Daoy (cell line): Measurements from ENCODE around the gene TSPEAR. TPM values are rescaled to one million over a fixed set of nuclear protein-coding genes. Genes with fewer than 3 reads are reported as not detected.

ENCODE experiments used
- DNase-seq: peaks from one replicate; pipeline ENCODE4 v3.0.0-alpha.2; 2015; ENCODE audit warnings: low read depth
- total RNA-seq: library from RNA; depleted of rRNA; stranded (reverse); fragments of >200 nt; shearing (Covaris generic); gene quantifications from 2 replicates; pipeline ENCODE4 v1.2.3, GENCODE V29; 2014; rRNA removed

TSPEAR gene
- not detected in 2 replicates for total RNA-seq

DNA sequence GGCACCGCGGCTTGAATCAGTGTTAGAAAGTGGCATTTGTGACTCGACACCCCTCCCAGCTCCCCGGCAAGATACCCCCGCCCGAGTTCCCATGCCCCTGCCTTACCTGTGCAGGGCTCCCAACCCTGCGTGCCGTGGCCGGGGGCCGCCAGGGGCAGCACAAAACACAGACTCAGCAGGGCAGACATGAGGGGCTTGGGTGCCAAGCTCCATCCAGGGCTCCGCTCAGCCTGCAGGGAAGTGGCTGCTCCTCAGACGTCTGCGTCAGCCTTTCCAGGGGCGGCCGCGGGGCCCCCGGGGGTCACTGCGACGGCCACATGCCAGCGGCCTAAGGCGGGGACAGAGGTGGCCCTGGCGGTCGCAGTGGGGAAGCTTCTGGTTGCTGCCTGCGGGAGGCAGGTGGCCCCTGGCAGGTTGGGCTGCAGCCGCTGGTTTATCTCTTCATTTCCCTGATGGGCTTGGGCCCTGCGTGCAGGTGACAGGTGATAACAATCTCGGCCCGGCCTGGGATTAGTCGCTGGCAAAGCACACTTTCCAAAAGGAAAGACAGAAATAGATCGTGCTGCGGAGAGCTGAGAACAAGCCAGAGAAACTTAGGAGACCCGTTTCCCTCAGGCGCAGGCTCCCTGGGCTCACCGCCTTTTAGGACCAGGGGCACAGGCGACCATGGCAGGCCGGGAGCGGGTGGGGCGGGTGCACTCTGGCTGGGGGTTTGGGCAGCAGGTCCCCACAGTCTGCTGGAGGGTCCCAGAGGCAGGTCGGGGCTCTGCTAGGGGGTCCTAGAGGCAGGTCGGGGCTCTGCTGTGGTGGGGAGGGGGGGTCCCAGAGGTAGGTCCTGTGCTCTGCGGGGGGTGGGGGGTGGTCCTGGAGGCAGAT is at the start of gene TSPEAR:
Gene TSPEAR (minus strand): TSS at position 246 of the 876 bp plus-strand sequence. CDS start 58 bp downstream, at position 188.
- DNase-seq: no peak

DNA sequence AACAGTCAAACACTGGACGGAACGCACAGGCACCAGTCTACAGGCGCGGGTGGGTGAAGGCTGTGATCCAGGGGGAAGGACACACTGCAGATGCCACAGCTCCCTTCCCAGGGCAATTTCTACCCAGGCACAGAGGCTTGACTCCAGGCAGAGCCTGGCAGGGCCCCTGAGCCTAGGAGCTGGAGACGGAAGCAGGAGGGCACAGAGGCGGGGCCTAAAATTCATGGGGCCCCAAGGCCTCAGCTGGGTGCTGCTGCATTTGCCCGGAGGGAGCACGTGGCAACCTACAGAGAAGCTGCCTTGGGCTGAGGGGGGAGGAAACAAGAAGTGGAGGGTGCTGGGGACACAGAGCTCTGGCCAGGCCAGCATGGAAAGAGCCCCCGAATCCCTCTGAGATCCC is 49.0 kb upstream of the TSPEAR start:
- DNase-seq: no peak

DNA sequence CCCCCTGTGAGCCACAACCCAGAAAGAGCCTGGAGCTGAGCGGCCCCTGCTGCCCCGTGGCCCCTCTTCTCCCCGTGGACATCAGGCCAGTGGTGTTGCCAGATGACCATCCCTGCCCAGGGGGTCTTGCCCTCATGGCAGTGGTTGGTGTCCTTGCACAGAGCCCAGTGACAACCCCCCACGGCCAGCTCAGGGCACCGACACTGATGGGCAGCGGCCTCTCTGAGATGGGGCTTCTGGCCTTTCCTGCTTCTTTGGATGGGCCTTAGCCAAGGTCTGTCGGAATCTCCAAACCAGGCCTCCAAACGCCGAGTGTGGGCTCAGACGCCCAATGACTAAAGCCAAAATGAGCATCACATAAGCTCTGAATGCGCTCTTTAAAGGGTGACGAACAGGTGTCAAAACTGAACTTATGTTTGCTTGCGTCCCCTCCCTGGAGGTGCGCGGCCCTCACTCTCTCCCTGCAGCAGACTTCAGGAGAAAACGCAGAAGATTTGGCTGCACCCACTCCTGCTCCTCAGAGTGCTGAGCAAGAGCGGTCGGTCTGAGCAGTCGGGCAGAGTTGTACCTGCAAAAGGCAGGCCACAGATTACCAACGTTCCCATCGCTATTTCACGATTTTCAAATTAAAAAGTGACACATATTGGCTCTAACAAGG is 48.4 kb upstream of the TSPEAR start:
- DNase-seq: no peak

DNA sequence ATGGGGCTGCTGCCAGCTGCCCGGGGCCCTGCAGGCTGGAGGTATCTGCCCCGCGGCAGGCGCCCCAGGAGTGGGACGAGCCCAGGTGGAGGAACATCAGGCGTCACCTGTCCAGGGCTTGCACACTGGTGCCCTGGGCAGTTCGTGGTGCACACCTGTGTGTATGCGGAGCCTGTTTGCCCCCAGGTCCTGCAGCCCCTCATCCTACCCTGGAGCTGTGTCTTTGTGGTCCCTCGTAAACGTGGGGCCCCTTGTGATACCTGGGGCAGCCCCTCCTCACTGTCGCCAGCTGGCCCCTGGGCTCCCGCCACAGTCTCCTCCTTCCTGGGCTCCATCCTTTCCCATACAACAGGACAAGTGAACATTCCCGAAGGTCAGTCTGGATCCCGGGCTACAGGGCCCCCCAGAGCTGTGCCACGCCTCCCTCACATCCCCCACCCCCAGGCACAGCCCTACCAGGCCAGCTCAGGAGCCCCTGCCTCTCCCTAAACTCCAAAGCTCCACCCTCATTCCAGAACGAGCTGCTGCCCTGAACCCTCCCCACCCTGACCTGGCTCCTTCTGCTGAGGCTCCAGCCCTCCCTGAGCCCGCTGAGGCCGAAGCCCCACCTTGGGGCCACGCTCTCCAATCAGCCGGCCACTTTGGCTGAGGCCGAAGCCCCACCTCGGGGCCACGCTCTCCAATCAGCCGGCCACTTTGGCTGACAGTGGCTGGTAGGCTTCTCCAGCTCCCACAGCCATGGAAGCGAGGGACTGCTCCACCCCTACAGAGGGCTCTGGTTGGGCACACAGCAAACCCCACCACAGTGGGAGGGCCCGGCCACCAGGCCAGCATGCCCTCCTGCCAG is 47.6 kb upstream of the TSPEAR start:
- DNase-seq: no peak

DNA sequence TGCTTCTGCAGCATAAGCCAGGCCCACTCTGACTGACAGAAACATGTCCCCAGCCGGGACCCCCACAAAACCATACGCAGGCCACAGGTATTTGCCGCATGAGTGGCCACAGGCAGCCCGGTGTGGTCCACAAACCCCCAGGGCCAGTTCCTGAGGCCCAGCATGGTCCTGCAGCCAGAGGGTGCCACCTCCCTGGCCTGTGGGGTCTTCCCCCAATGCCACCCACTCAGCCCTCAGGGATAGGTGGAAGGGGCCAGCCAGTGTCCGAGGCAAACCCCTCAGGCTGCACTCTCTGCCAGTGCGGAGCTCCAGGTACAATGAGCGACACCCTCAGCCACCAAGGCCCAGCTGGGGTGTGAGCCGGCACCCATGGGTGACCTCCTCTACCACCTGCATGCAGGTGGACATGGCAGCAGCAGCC is 46.8 kb upstream of the TSPEAR start:
- DNase-seq: no peak

DNA sequence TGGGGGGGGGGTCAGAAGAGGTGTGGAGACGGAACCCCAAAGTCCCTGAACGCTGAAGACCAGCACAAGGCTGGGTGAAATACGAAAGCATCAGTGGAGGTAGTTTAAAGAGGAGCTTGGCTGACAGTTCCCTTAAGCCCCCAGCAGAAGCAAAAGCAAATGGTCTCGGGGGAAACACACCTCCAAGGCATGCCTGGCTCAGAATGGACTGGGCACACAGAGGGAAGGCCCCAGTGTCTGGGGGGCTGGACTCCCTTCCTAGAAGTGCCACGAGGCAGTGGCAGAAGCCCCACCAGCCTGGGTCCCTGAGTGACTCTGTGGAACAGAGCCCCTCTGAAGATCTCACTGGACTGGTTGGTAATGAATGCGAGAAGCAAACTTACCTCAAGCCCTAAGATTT is 46.4 kb upstream of the TSPEAR start:
- no peak for DNase-seq

DNA sequence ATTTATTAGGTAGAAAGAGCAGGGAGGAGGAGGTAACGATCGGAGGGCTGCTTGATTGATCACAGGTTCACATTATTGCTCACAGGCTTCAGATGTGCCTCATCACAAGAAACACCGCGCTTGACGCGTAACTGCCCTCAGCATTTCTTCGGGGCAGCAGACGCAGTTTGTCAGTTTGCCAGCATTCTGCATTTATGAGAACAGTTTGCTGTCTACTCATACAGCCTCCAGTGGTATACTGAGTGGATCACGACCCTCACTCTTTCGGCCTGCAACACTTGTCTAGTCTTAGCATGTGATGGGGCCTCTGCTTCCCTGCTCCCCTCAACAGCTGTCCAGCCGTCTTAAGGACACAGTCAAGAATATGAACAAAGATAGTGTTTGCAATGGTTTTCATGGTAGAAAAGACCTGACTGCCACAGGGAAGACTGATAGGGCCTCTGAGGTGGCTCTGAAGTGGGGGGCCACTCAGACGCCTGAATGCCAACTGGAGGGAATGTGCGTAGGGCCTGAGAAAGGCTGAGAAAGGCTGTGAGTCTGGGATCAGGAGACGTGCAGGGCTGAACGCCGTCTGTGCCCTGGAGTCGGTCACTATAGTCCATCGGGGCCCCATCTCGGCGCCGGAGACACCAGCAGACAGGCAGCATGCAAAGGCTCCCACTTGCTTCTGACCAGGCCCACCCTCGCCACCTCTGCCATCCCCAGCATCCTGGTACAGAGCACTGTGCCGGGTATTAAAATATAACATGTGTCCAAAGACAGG is 45.2 kb upstream of the TSPEAR start:
- no peak for DNase-seq

DNA sequence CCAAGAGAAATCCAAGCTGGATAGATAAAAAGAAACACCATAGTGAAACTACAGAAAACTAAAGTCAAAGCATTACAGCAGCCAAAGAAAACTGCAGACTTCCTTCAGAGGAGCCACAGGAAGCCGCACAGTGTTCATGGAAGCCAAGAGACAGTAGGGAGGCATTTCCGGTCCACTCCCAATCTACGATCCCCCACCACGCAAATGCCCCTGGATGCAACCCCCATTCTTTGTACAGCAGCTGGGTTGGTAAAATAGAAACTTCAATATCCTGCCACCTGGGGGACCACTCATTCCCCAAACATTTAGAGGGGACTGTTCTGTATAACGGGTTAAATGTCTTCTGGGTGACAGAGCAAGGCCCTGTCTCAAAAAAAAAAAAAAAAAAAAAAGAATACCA is 43.9 kb upstream of the TSPEAR start:
- peak; percentile 62 for DNase-seq

DNA sequence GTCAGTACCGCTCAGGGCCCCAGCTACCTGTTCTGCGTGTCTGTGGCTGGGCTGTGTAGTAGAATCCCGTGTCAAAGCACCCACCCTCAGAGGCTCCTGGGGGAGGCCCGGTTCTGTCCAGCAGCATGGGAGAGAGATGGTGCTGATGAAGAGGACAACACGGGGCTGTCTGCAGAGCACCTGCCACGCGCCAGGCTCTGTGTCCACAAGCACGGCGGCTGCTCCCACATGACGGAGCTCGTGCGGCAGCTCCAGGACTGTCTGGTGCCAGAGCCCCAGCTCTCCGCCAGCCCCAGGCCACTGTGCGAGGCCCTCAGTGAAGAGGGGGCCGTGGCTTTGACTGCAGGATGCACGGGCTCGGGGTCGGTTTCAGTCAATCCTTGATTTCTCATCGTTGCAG is 42.0 kb upstream of the TSPEAR start:
- no peak for DNase-seq

DNA sequence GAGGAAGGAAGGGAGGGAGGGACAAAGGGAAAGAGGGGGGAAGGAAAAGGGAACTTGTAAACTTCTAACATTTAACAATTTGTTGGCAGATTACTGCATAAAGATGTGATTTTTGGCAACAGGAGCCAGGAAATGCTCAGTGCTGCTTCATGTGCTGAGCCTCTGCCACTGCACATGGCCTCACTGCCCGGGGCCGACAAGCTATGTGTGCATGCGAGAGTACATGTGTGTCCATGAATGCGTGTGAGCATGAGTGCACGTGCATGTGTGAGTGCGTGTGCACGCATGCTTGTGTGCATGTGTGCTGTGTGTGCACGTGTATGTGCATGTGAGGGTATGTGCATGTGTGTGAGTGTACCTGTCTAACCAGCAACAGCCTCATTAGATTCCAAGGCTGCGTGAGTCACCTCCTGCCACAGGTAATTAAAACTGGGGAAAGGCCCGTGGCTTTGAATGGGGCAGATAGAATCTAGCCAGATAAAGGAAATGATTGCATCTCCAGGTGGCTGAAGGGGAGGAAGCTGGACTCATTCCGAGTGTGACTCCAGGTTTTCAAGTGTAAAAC is 41.4 kb upstream of the TSPEAR start:
- peak; percentile 78 for DNase-seq

DNA sequence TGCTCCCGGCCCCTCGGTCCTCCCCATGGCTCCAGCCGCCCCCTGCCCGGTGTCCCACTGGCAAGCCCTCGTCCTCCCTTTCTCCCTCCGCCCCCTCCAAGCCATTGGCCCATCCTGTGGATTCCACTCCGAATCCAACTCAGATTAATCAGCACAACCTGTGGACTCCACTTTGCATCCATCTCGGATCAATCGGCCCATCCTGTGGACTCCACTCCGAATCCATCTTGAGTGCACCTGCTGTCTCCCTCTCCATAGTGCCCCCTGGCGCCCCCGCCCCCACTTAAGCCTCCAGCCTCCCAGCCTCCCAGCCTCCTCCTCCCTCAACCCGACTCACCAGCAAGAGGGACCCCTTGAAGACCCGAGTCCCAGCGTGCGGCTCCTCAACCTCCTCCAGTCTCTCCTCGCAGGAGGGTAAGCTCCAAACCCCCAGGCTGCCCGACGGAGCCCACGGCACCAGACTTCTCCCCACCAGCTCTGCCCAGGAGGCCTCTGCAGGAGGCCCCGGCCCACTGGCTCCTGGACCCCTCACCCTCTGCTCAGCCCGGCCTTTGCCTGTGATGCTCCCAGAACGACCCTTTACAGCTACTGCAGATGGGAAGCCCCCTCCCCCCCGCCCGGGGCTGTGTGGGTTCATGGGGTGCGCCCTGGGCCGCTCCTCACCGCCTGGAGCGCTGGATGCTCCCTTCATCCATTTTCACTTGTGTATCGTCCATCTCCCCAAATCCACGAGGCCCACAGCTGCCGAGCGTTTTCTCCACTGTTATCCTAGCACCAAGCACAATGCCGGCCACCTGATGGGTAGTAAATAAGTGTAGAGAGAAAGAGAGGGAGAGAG is 40.6 kb upstream of the TSPEAR start:
- no peak for DNase-seq

DNA sequence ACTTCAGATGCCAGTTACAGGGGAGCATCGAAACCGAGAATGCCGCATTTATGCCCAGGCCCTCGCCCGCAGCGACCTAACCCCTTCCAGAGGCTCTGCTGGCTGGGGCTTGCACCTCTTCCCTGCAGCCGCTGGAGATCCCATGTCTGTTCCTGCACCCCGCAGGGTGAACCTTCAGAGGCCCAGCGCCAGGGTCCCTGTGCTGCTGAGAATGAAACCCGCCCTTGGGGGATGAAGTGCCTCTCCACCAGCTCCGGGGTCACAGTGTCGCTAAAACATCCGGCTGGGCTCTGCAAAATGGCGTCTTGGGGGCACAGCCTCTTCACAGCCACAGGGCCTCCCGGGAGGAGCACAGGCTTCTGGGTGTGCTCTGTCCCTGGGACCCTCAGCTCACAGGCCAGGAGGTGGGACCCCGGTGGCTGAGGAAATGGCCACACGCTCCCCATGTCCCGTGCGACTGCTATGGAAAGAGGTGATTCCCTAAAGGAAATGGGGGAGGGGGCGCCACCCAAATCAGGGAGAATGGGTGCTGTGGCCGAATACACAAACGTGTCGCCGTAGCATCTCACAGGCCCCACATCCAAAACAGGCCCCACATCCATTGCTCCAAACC is 39.9 kb upstream of the TSPEAR start:
- no peak for DNase-seq

DNA sequence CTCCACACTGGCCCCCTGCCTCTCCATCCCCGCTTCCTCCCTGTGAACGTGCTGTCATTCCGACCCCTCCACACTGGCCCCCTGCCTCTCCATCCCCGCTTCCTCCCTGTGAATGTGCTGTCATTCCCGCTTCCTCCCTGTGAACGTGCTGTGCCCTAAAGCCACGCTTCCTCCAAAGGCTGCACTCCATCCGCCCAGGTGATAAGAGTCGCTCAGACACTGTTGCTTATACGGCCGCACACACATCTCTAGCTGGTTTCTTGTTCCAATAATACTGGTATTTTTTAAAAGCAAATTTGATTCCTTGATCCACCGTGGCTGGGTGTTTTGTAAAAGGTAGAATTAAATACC is 39.3 kb upstream of the TSPEAR start:
- no peak for DNase-seq

DNA sequence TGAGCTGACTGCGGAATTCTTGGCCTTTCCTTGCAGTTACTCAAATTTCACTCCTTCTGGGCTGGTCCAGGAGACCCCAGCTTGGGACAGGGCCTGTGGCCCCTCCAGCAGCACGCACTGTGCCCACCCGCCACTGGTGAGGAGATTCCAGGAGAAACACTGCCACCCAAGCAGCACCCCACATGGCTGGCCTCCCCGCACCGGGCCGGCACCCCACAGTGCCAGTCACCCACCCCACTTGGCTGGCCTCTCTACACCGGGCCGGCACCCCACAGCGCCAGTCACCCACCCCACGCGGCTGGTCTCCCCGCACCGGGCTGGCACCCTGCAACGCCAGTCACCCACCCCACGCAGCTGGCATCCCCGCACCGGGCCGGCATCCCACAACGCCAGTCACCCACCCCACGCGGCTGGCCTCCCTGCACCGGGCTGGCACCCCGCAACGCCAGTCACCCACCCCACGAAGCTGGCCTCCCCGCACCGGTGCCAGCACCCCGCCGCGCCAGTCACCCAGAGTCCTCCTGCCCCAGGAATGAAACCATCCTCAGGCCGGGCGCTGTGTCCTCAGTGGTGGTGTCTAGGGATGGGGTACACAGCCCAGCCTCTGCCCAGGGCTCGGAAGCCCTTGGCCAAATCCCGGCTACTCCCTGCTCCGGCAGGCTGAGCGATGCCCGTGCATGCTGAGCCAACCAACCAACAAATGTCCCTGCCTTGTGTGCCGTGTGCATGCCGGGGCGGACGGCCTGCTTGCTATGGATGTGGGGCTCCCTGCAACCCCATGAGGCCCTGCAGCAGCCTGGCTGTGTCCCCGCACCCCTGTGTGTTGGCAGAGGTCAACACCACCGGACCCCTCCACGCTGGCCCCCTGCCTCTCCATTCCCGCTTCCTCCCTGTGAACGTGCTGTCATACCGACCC is 38.6 kb upstream of the TSPEAR start:
- no peak for DNase-seq

DNA sequence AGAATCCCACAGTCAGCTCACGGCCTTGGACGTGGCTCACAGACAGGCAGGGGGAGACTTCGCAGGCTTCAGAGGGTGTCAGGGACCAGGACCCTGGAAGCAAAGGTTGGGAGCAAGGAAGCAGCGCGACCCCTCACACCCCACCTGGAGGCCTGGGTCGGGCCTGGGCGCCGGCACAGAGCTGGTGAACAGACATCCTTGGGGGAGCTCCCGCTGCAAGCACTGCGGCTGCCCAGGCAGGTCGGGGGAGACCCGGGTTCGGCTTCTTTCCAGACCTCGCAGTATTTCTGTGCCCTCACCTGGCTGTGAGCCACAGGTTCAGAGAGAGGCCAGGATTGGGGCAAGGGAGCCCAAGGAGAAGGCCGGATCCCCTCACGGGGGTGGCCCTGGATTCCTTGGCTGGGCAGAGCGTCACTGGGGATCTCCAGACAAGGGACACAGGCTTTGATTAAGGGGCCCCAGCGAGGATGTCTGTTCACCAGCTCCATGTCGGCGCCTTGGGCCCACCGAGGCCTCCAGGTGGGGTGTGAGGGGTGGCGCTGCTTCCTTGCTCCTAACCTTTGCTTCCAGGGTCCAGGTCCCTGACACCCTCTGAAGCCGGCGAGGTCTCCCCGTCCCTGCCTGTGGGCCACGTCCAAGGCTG is 37.9 kb upstream of the TSPEAR start:
- no peak for DNase-seq

DNA sequence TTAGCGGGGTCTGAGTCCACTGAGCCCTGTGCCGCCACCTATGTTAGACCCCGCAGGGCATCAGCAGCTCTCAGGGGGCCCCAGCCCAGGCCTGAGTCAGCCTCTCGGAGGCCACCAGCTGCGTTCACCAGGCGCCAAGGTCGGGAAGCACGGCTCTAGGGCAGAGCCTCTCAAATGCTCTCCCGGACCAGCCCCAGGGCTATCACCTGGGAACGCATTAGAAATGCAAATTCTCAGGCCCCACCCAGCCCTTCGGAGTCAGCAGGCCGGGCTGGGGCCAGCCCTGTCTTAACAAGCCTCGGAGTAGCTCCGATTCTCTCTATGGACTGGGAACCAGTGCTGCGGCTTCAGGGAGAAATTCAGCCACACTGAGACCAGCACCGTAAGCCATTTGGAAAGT is 37.2 kb upstream of the TSPEAR start:
- DNase-seq: no peak

DNA sequence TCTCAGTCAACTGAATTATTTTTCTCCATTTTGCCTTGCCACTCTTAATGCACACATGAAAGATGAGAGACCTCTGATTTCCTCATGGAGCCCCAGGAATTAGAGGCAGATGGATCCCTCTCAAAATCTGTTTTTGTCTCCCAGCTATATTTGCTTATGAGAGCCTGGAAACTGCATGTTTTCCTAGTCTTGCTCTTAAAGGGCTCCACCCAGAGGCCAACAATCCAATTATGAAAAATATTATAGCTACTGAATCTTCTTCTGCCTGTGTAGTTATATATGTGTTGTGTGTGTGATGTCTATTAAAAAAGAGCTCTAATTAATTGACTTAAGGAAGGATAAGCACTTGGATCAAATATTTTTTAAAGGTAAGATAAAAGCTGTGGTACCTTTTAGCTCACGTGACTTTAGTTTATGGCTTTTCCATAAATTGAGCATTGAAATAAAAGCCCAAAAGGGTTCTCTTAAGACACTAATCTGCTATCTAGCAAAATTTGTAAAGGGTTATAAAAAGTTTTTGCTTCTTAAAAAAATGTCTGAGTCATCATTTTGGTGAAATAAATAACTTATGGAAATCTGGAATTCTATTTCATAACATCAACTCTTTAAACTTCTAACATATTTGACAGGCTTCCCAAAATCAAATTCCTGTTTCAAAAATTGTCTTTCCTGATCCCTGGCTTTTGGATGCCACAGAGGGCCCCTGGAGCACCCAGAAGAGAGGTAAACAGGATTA is 31.2 kb upstream of the TSPEAR start:
- DNase-seq: no peak

DNA sequence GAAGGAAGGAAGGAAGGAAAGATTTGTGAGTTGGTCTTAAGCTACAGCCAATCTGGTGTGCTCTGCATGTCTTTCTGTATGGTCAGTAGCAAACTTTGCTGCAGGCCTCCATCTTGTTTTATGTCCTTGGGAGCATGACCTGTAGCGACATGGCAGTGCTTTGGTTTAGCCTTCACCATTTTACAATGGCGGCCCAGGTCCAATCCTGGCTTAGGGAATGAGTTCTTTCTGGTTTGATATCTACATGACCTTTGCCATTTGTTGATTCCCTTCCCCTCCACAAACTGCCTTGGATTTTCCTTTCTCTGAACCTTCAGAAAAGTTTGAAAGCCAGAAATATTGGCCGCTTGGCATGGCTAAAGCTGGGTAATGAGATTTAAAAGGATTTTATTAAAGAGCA is 30.5 kb upstream of the TSPEAR start:
- no peak for DNase-seq
